OCI-LY7 (cell line): ENCODE results near the gene HERC3. TPM values are rescaled to one million over a fixed set of nuclear protein-coding genes. Genes with fewer than 3 reads are reported as not detected.

Source experiments
- BruUV-seq: library from RNA; stranded (reverse); fragments of 400-500 nt; replicated peaks from 2 replicates; lab custom pipeline; 2021; lab: Mats Ljungman, UMichigan
- CTCF ChIA-PET: fragments of 300-600 bp; sonication (Branson Sonifier 250); formaldehyde crosslinking; loops from one replicate; lab custom pipeline; 2022; ENCODE audit warnings: antibody characterized with exemption; ENCODE audit not compliant: unreplicated experiment; lab: Charles Lee
- POLR2A ChIA-PET: fragments of 300-600 bp; sonication (Branson Sonifier 250); formaldehyde crosslinking; loops from one replicate; lab custom pipeline; 2022; ENCODE audit warnings: antibody characterized with exemption; lab: Charles Lee
- DNase-seq: peaks from one replicate; pipeline ENCODE4 v3.0.0-alpha.2; 2015; ENCODE audit warnings: low spot score
- H2AFZ ChIP-seq: fragments of 200-600 bp; sonication (generic), shearing (Covaris generic); 2 replicates; pipeline ENCODE4 v1.6.1; 2014; ENCODE audit warnings: mild to moderate bottlenecking, antibody characterized with exemption, low read length, moderate library complexity
- H3K27ac ChIP-seq: fragments of 200-600 bp; sonication (generic); 2 replicates; pipeline ENCODE4 v1.5.1; 2014; ENCODE audit warnings: mixed run types, low read depth, mild to moderate bottlenecking, moderate library complexity, low read length, inconsistent platforms; ENCODE audit not compliant: poor library complexity, severe bottlenecking
- H3K36me3 ChIP-seq: fragments of 200-600 bp; sonication (generic); 2 replicates; pipeline ENCODE4 v1.6.1; 2014; ENCODE audit warnings: mild to moderate bottlenecking, antibody characterized with exemption, low read length, moderate library complexity, mixed read lengths; ENCODE audit not compliant: insufficient read depth
- H3K4me1 ChIP-seq: fragments of 200-600 bp; sonication (generic); 2 replicates; pipeline ENCODE4 v1.5.1; 2014; ENCODE audit warnings: mild to moderate bottlenecking, low read length; ENCODE audit not compliant: insufficient read depth, poor library complexity, severe bottlenecking
- H3K4me2 ChIP-seq: fragments of 200-600 bp; sonication (generic); 2 replicates; pipeline ENCODE4 v1.6.1; 2014; ENCODE audit warnings: mild to moderate bottlenecking, low read length
- H3K4me3 ChIP-seq: fragments of 200-600 bp; sonication (generic); 2 replicates; pipeline ENCODE4 v1.5.1; 2014; ENCODE audit warnings: mild to moderate bottlenecking, low read depth, low read length; ENCODE audit not compliant: poor library complexity, severe bottlenecking
- H3K79me2 ChIP-seq: fragments of 200-600 bp; sonication (generic); 2 replicates; pipeline ENCODE4 v1.6.1; 2016; ENCODE audit warnings: low read depth, mild to moderate bottlenecking, low read length, moderate library complexity, mixed read lengths; ENCODE audit not compliant: insufficient read depth
- H3K9me2 ChIP-seq: fragments of 200-600 bp; sonication (generic); 2 replicates; pipeline ENCODE4 v1.6.1; 2016; ENCODE audit warnings: mild to moderate bottlenecking, low read length, mixed read lengths; ENCODE audit not compliant: insufficient read depth
- H3K9me3 ChIP-seq: fragments of 200-600 bp; sonication (generic); 2 replicates; pipeline ENCODE4 v1.6.1; 2014; ENCODE audit warnings: mild to moderate bottlenecking, mixed run types, low read length, mixed read lengths
- H4K20me1 ChIP-seq: fragments of 200-600 bp; sonication (generic); 2 replicates; pipeline ENCODE4 v1.6.1; 2014; ENCODE audit warnings: mild to moderate bottlenecking, antibody characterized with exemption, low read length, moderate library complexity, mixed read lengths; ENCODE audit not compliant: insufficient read depth
- EZH2phosphoT487 ChIP-seq: fragments of 200-600 bp; sonication (generic); IDR thresholded peaks from 2 replicates; pipeline ENCODE4 v1.6.1; 2018; ENCODE audit warnings: low read depth, borderline replicate concordance, mild to moderate bottlenecking, mixed run types, antibody characterized with exemption, low read length, moderate library complexity, mixed read lengths
- intact Hi-C: fragments of 100-400 bp; cut with micrococcal nuclease; formaldehyde crosslinking; loops from one replicate; pipeline ENCODE4 v1.10.0; 2022; ENCODE audit not compliant: unreplicated experiment
- total RNA-seq, 2 experiments: library from RNA; depleted of rRNA in 1 of 2; stranded (reverse); fragments of >200 nt in 1 of 2; shearing (Covaris generic) in 1 of 2; gene quantifications; 2 replicates each; pipeline ENCODE4 v1.2.3, GENCODE V29; 2014 to 2022
- TF ChIP-seq, protein P1 (sequence below): fragments of 200-600 bp; sonication (generic); conservative IDR thresholded peaks from 2 replicates; pipeline ENCODE4 v1.5.1; 2014; ENCODE audit warnings: mild to moderate bottlenecking, antibody characterized with exemption, low read length, moderate library complexity, mixed read lengths

The HERC3 gene
- total RNA-seq, 2 experiments from 2014 or later, result 9.2 to 22.9 TPM

DNA sequence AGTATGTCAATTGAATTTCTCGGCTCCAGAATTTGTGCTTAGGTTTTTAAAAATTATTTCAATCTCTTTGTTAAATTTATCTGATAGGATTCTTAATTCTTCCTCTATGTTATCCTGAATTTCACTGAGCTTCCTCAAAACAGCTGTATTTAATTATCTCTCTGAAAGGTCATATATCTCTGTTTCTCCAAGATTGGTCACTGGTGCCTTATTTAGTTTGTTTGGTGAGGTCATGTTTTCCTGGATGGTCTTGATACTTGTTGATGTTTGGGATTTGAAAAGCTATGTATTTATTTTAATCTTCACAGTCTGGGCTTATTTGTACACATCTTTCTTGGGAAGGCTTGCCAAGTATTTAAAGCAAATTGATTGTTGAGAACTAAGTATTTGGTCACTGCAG lies 24.7 kb upstream of the HERC3 start:
- H2AFZ ChIP-seq, result no peak overlapping the region
- H4K20me1 ChIP-seq, result no peaks in the 10 kb centered on the region
- TF ChIP-seq, protein P1, sequence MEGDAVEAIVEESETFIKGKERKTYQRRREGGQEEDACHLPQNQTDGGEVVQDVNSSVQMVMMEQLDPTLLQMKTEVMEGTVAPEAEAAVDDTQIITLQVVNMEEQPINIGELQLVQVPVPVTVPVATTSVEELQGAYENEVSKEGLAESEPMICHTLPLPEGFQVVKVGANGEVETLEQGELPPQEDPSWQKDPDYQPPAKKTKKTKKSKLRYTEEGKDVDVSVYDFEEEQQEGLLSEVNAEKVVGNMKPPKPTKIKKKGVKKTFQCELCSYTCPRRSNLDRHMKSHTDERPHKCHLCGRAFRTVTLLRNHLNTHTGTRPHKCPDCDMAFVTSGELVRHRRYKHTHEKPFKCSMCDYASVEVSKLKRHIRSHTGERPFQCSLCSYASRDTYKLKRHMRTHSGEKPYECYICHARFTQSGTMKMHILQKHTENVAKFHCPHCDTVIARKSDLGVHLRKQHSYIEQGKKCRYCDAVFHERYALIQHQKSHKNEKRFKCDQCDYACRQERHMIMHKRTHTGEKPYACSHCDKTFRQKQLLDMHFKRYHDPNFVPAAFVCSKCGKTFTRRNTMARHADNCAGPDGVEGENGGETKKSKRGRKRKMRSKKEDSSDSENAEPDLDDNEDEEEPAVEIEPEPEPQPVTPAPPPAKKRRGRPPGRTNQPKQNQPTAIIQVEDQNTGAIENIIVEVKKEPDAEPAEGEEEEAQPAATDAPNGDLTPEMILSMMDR, result no peak
- no peak for TF ChIP-seq EZH2phosphoT487
- no peaks in the 10 kb centered on the region for H3K79me2 ChIP-seq
- no peaks in the 10 kb centered on the region for H3K36me3 ChIP-seq
- H3K4me2 ChIP-seq, result no peak overlapping the region
- intact Hi-C loops, result no loop called here
- no peaks in the 10 kb centered on the region for H3K9me3 ChIP-seq
- CTCF ChIA-PET, result no interaction called here
- H3K27ac ChIP-seq, result no peak overlapping the region
- H3K4me3 ChIP-seq, result no peak overlapping the region
- no TSS peak for BruUV-seq
- DNase-seq, result no peak
- POLR2A ChIA-PET, result no interaction called here
- no peaks in the 10 kb centered on the region for H3K4me1 ChIP-seq
- H3K9me2 ChIP-seq, result no peaks in the 10 kb centered on the region

DNA sequence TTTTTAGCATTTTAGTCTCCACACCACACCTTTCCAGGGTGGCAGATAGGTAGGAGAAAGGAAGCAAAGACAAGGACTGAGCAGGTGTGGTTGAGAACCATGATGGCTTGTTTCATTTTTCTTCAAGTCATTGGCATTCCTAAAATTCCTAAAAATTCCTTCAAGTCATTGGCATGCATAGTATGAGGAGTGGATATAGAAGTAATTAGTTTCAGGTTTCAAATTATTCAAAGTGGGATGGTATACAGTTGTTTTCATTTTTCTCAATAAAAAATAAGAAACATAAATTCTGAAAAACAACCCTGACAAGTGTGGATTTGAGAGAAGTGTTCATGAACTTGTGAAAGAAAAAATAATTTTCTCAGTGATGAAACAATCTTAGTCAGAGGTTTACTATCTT lies 22.3 kb upstream of the HERC3 start:
- no peaks in the 10 kb centered on the region for H3K9me2 ChIP-seq
- intact Hi-C loops, result no loop called here
- no peaks in the 10 kb centered on the region for H3K4me1 ChIP-seq
- H3K36me3 ChIP-seq, result no peaks in the 10 kb centered on the region
- no peak overlapping the region for H3K4me2 ChIP-seq
- TF ChIP-seq, protein P1, result no peak
- no peak for TF ChIP-seq EZH2phosphoT487
- no TSS peak for BruUV-seq
- H4K20me1 ChIP-seq, result no peaks in the 10 kb centered on the region
- POLR2A ChIA-PET, result no interaction called here
- H3K79me2 ChIP-seq, result no peaks in the 10 kb centered on the region
- H3K9me3 ChIP-seq, result no peaks in the 10 kb centered on the region
- DNase-seq, result no peak
- CTCF ChIA-PET, result no interaction called here
- no peak overlapping the region for H3K4me3 ChIP-seq
- no peak overlapping the region for H2AFZ ChIP-seq
- no peak overlapping the region for H3K27ac ChIP-seq

DNA sequence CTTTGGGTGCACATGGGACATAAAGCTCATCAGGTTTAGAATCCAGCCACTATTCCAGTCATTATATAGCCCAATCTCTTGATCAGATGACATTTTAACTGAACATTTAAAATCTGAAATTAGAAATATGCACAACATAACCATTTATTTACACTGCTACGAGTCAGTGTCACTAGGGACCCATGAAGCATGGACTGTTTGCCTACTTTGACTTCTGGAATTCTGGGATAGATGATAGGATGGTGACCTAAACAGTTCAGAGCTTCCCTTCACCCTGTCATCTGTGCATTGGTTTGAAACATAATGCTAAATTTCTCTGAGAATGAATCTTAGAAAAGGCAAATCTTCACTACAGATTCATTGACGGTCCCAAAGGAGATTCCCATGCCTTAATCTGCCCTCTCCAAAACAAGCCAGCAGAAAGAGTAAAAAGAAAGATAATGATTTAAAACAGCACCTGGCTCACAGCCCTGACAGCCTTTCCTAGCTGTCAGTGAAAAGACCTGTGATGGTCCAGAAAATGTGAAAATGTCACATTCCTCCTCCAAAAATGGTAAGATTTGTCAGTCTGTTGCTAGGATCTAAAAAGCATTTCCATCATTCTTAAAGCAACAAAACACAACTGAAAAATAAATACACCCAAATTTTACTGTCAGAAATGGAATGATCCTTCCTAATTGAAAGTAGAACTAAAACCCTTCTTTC lies 18.9 kb upstream of the HERC3 start:
- Histone ChIP-seq H3K4me2 (no peak overlapping the region), H3K9me2 (no peaks in the 10 kb centered on the region), H3K9me3 (no peaks in the 10 kb centered on the region), H3K4me1 (no peaks in the 10 kb centered on the region), H2AFZ (no peak overlapping the region), H4K20me1 (no peaks in the 10 kb centered on the region), H3K4me3 (no peak overlapping the region), H3K36me3 (no peaks in the 10 kb centered on the region), H3K27ac (no peak overlapping the region), H3K79me2 (no peaks in the 10 kb centered on the region)
- intact Hi-C loops, result no loop called here
- no TSS peak for BruUV-seq
- POLR2A ChIA-PET, result interaction anchor here (1.0 kb wide), 1 partner anchor 64 kb away, joined by 3 read pairs; no protein-coding TSS in a partner anchor
- CTCF ChIA-PET, result no interaction called here
- TF ChIP-seq, protein P1, result no peak
- TF ChIP-seq EZH2phosphoT487, result no peak
- DNase-seq, result no peak
